ENCODE measurements around the gene LCE2D.

The LCE2D gene

DNA sequence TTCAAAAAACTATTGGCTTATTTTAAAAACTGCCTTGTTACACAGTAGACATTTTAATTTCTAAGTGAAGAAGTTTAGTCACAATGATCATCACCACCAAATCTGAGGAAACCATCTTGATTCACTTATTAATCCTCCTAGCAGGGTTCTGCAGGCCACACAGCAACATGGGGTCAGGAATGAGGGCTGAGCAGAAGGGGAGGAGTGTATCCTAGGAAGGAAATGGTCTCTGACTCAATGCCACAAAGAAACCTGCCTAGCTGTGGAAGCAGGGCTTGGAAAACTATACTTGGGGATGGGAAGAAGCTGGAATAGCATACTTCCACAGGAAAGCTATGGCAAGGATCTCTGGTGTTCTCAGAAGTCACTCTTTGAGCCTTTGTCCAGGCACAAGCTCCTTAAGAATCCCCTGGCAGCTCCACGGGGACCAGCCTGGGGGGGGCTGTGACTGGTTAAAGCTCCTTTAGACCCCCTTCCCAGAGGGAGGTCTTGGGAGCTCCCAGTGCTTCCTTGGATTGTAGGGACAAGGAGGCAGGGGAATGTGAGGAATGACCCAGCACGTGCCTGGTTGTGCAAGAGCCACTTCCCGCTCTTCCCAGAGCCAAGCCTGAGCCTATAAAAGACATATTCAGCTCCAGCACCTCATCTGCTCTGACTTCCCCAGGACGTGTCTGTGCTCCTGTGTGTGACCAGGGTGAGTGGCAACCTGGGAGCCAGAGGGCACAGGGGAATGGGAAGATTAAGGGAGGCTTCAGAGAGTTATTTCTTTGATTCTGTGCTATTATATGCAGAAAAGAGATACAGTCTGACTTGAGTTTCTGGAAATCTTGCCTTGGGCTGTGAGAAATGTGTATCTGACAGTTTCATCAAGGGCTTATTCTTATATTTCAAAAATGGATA, 34.8 kb downstream of the LCE2D start, which contains the start of gene LCE2A:
Gene LCE2A (plus strand): TSS at position 645 of the 900 bp plus-strand sequence. CDS start 557 bp downstream, outside the sequence.
- no peak for DNase-seq (ENCODE audit: low spot score)

DNA sequence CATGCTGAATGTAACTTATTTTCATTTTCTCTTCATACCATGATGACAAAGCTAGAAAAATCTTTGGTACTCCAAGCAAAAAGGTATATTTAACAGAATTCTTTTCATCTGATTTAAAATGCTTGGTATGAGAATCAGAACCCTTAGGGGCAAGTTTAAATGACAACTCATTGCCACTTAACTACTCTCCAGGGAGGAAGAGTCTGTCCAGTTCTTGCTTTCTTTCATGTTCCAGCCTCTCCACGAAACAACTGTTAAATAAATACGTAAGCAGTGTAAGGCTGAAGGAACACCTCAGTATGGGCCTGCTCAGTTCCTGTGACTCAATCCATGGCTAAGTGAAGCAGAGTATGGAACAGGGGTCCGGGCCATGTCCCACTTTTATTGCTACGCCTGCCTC, 36.6 kb downstream of the LCE2D start:
- no peak for DNase-seq (ENCODE audit: low spot score)

DNA sequence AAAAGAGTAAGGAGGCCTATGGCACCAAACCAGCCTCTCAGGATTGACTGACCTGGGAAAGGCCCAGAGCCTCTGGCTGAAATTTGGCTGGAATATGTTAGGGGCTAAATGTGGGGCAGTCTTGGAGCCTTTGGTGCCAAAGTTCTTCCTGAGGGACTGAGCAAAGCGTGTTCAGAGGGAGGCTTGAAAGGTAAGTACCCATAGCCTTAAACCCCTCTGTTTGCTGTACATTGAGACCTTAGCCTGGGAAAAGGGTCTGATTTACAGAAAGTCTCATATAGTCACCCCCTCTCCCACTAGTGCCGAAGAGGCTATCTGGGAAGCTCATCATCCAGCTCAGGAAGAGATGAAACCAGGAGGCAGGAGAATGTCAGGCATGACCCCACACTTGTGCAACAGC, 44.7 kb downstream of the LCE2D start, which contains the start of gene LCE4A:
Gene LCE4A (plus strand): TSS at position 301 of the 400 bp plus-strand sequence. CDS start 916 bp downstream, outside the sequence.
- no peak for DNase-seq (ENCODE audit: low spot score)

All from cerebellar cortex (tissue), 1 donor.